ENCODE data around the gene TMTC2.
"Not testable (repeated sequence)": the region's sequence is repeated elsewhere in the genome, so short reads cannot be mapped to it uniquely, and the experiment has no call there.

The TMTC2 gene

GRCh38 chr12:83086023-83086422 is 399.3 kb downstream of the TMTC2 start:
- FAIRE-seq = no peak

- FAIRE-seq = no peak
These were observed 402.9 kb downstream of the TMTC2 start for GRCh38 chr12:83089575-83089974.

- no peak for FAIRE-seq
These were observed 405.4 kb downstream of the TMTC2 start for GRCh38 chr12:83092129-83092528.

- FAIRE-seq = no peak
These were observed 405.9 kb downstream of the TMTC2 start for GRCh38 chr12:83092606-83093005.

- FAIRE-seq = no peak
These were observed 406.7 kb downstream of the TMTC2 start for GRCh38 chr12:83093426-83093825.

GRCh38 chr12:83097643-83098342 is 411.1 kb downstream of the TMTC2 start:
- FAIRE-seq = no peak

GRCh38 chr12:83099436-83099835 is 412.7 kb downstream of the TMTC2 start:
- no peak for FAIRE-seq

- no peak for FAIRE-seq
These were observed 415.8 kb downstream of the TMTC2 start for GRCh38 chr12:83102499-83102898.

- no peak for FAIRE-seq
These were observed 420.2 kb downstream of the TMTC2 start for GRCh38 chr12:83106873-83107272.

GRCh38 chr12:83110424-83110823 is 423.7 kb downstream of the TMTC2 start:
- no peak for FAIRE-seq

GRCh38 chr12:83113945-83114344 is 427.2 kb downstream of the TMTC2 start:
- no peak for FAIRE-seq

- FAIRE-seq = no peak
These were observed 428.3 kb downstream of the TMTC2 start for GRCh38 chr12:83114966-83115365.

GRCh38 chr12:83117926-83118325 is 431.2 kb downstream of the TMTC2 start:
- FAIRE-seq = not testable (repeated sequence)

- FAIRE-seq = no peak
These were observed 435.4 kb downstream of the TMTC2 start for GRCh38 chr12:83121897-83122622.

- no peak for FAIRE-seq
These were observed 435.9 kb downstream of the TMTC2 start for GRCh38 chr12:83122623-83122934.

- FAIRE-seq = no peak
These were observed 436.3 kb downstream of the TMTC2 start for GRCh38 chr12:83123039-83123438.

GRCh38 chr12:83128540-83128939 is 441.8 kb downstream of the TMTC2 start:
- no peak for FAIRE-seq

GRCh38 chr12:83130178-83130577 is 443.5 kb downstream of the TMTC2 start:
- FAIRE-seq = no peak

GRCh38 chr12:83132360-83132759 is 445.7 kb downstream of the TMTC2 start:
- no peak for FAIRE-seq

GRCh38 chr12:83136411-83136810 is 449.7 kb downstream of the TMTC2 start:
- FAIRE-seq = no peak

GRCh38 chr12:83140135-83140534 is 453.4 kb downstream of the TMTC2 start:
- no peak for FAIRE-seq

GRCh38 chr12:83141460-83141994 is 454.8 kb downstream of the TMTC2 start:
- no peak for FAIRE-seq

GRCh38 chr12:83142914-83143313 is 456.2 kb downstream of the TMTC2 start:
- FAIRE-seq = no peak

GRCh38 chr12:83143950-83144349 is 457.2 kb downstream of the TMTC2 start:
- FAIRE-seq = no peak
